IPS DF 4.7 (cell line): Measurements from ENCODE around the gene THUMPD2.
"Not testable (repeated sequence)": the region's sequence is repeated elsewhere in the genome, so short reads cannot be mapped to it uniquely, and the experiment has no call there.

ENCODE experiments used
- DNase-seq: peaks from one replicate; pipeline ENCODE4 v3.0.0-alpha.2; 2013; ENCODE audit warnings: low spot score; ENCODE audit errors: extremely low read depth

THUMPD2 gene

GRCh38 chr2:39755466-39755865 lies 23.6 kb downstream of the THUMPD2 start:
- DNase-seq = no peak

DNA sequence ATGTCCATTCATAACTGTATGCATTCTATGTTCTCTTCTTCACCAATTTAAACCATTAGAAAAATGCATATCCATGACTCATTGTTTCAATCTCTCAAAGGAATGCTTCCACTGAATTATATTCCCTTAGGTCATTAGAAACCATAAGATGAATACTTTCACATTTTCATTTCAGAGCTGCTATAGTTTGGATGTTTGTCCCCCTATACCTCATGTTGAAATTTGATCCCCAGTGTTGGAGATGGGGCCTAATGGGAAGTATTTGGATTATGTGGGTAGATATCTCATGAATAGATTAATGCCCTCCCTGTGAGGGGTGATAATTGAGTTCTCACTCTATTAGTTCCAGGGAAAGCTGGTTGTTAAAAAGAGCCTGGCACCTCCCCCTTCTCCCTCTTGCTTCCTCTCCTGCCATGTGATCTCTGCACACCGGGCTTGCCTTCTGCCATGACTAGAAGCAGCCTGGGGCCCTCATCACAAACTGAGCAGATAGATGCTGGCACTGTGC lies 35.7 kb downstream of the THUMPD2 start:
- no peak for DNase-seq

DNA sequence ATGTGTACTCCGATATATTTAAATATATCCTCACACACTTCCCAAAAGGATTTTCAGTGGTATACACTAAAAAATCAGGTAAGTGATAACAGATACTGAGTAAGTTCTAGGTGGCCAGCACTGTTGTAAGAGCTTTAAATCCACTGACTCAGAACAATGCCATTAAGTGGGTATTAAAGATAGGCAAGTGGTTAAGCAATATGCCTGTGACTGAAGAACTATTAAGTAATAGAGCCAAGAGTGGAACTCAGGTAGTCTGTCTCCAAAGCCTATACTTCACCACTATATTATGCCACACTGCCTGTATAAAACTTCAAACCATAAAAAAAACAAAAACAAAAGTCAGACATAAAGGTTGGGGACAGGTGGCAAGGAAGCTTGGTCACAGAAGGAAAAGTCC lies 37.2 kb downstream of the THUMPD2 start:
- DNase-seq = no peak

- no peak for DNase-seq
These were observed 39.7 kb downstream of the THUMPD2 start for GRCh38 chr2:39739386-39739785.

DNA sequence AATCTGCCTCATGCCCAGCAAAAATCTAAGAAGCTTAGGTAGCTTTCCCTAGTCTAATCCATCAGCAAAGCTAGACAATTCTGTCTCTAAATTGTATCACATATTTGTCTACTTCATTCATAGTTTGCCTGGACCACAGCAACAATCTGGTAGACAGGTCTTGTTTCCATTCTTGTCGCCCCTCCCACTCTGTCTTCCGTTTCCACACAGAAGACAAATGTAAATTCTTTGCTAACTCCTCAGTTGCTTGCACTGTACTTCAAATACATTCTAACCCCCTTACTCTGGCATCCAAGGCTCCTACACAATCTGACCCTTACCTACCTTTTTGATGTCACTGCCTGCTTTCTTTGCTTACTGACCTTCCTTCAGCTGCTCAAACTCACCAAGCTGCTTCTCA lies 40.1 kb downstream of the THUMPD2 start:
- no peak for DNase-seq

GRCh38 chr2:39737661-39738060 lies 41.4 kb downstream of the THUMPD2 start:
- DNase-seq = no peak

- DNase-seq = no peak
These were observed 42.4 kb downstream of the THUMPD2 start for GRCh38 chr2:39736640-39737039.

DNA sequence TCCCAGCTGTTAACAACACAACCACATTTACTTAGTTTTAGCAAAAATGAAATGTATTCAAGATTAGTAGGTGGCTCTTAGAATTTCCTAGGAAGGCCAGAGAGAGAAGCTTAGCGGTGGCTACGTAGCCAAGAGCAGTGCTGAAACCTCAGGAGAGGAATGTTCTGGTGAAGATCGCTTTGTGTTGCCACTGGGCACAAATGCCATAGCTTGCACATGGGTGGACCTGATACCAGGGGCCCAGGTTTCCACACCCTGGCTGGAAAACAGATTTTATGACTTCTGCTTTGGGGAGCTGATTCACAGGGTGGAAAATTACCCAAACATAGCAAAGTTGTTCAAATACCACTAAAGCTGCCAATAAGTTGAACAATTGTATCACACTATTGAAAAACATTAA lies 43.4 kb downstream of the THUMPD2 start:
- no peak for DNase-seq

DNA sequence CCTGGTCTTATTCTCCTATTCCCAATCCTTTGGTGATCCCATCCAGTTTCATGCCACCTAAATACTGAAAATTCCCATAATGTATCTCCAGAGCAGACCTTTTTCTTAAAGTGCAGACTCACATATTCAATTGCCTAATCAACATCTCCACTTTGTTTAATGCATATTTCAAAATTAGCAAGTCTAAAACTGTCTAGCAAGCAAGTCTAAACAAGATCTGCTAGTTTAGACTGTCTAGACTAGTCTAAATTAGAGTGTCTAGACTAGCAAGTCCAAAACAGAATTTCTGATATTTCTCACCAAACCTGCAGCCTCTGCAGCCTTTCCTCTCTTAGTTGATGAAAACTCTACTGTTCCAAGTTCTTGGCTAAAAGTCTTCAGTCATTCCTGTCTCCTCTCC lies 44.6 kb downstream of the THUMPD2 start:
- DNase-seq = no peak

DNA sequence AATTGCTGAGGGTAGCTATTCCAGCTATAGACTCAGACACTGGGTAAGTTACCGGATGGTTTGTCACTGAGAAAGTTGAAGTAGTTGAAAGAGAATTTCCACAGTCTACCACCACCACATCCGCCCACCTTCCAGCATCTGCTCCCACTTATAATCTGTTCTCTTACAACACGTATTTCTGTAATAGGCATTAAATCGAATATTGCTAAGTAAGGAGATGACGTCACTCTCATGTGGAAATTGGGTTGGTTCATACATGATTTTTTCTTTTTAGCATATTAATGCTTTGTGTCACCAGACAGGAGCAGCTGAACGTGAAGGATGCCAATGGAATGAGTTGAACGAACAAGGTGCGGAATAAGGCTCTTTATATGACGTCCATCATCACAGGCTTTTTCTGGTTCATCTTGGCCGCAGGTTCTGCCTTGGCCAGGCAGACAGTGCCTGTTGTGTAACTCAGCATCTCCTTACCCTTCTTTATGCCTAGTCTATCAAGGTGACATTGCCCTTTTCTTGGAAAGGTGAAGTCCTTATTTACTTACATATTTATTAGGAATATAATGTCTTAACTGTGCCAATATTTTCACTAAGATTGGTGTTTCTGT lies 45.9 kb downstream of the THUMPD2 start:
- DNase-seq = no peak

DNA sequence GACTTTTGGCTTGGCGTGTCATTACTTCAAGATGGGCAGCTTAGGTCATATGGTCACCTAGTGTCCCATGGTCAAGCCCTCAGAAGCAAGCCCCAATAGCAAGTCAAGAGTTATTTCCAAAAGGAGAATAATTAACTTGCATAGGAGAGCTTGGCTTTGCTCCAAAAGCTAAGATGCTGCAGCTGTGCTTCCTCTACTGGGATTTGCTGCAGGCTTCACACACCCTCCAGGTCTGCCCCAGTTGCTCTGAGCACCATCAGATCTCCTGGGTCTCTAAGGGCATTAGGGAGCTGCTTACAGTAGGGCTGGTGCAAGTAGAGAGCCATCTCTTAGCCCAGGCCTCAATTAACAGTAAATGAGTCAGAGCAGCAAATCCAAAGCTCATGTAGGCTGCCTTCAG lies 46.6 kb downstream of the THUMPD2 start:
- DNase-seq = no peak

DNA sequence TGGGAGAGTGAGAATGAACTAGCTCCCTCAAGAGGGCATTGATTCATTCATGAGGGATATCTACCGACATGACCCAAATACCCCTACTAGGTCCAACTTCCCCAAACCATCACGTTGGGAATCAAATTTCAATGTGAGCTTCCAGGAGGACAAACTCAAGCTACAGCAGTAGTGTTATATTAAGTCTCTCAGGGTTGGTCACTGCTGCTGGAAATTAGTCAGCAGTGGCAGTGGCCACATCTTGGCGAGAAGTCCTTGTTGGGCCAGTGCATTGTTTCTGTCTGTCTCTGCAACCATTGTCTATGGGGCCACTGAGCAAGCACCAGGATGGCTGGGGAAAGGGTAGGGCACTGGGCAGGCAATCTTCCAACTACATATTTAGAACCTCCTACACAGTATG lies 47.5 kb downstream of the THUMPD2 start:
- no peak for DNase-seq

DNA sequence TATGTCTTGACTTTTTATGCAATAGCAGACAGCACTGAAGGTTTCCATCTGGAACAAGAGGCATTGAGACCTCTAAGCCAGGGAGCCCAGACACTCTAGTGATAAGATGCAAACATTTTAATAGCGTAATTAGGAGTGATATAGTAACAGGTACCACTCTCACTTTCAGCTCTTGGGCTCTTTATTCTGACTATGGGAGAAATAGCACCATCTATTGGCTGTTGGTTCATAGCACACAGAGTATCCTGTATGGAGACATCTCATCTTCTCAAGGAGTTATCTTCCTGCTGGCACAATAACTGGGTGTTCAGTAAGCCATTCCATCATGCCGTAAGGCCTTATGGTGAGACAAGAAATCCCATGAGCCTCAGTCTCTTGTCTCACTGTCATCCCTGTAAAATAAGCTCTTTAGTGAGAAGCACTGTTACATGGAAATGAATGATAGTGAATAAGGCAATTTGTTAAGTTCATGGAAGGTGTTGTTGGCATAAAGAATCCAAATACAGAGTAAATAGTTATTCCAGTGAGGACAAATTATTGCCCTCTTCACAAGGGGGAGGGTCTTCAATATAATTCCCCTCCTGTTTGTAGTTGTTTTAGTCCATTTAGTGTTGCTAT lies 48.3 kb downstream of the THUMPD2 start:
- peak; percentile 44 for DNase-seq

GRCh38 chr2:39730276-39730675 lies 48.8 kb downstream of the THUMPD2 start:
- DNase-seq = no peak

DNA sequence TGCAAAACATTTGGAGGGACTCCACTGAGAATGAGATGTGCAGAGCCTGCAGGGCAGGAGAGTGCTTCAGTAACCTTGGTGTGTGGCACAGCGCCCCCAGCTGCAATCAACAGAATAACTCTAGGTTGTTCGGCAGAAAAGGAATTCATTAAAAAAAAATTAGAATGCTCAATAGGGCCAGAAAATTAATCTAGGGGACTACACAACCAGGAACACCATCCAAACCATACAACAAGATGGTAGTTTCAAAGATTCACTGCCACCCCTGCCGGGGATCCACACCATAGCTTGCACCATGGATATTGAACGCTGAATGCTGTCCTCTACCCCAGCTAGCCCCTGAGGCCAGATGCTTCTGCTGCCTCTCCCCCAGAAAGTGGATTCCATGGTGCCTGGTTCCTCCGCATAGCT lies 50.1 kb downstream of the THUMPD2 start:
- DNase-seq = no peak

GRCh38 chr2:39728085-39728484 lies 51.0 kb downstream of the THUMPD2 start:
- not testable (repeated sequence) for DNase-seq

DNA sequence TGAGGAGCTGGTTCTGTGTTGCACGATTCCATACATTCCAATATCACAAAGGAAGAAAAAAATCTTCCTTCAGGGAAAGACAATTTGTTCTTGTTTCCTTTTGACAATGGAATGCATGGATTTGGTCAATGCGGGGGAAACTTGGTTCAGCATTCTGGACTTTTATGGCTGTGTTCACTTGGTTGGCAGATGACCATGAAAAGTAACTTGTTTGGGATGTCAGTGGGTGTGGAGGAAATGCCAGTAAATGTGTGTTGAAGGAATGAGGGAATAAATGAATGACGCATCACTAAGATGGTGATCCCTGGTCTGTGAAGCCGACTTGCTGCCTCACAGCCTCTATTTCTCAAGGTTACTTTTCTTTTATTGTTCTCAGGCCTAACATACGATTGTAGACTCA lies 53.7 kb downstream of the THUMPD2 start:
- no peak for DNase-seq

- no peak for DNase-seq
These were observed 54.3 kb downstream of the THUMPD2 start for GRCh38 chr2:39724828-39725144.

DNA sequence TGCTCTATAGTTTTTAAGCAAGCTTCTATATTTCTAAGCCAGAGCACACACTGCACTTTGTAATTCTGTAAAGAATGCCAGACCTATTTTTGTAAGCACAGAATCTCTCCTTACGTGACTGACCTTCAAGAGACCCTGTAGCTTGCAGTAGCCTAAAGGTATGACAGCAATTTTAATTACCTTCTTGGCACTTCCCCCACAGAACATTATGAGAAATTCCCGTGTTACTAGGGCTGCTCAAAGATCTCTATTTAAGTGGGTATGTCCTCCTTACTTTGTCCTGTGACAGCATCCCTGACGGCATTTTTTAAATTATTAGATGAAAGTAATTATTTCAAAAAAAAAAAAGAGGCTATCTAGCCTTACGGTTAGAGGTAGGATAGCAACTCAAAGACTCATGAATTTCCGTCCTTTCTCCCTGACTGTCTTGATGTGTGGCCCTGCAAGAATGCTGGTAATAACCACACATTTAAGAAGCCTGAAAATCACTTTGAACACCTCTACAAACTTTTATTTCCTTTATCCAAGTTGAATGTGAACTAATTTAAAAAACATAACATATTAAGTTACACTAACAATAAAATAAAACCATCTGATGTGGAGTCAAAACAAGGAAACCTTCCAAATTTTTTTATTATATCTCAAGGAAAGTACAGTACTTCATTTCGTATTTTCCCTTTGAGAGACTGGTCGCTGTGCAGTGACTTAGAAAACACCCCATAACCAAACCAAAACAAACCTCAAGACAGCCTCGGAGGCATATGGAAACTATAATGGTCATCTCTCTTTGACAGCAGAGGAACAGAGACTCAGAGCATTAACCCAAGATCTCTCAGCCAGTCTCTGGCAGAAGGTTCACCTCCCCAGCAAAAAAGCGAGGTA lies 54.9 kb downstream of the THUMPD2 start:
- DNase-seq = no peak

DNA sequence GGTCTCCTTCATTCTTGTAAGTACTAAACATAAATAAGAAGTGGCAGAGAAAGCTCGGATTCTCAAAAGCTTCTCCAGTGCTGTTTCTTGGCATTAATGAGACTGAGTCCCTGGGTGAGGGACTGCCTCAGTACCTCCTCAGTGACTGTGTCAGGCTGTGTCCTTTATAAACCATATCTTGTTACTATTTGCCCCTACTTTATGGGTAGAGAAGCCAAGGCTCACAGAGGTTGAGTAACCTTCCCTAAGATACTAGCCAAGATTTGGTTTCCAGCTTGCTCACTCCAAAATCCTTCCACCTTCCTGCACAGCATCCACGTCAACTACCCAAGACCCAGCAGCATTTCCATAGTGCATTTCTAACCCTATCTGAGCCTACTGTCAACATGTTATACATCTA lies 55.6 kb downstream of the THUMPD2 start:
- no peak for DNase-seq

DNA sequence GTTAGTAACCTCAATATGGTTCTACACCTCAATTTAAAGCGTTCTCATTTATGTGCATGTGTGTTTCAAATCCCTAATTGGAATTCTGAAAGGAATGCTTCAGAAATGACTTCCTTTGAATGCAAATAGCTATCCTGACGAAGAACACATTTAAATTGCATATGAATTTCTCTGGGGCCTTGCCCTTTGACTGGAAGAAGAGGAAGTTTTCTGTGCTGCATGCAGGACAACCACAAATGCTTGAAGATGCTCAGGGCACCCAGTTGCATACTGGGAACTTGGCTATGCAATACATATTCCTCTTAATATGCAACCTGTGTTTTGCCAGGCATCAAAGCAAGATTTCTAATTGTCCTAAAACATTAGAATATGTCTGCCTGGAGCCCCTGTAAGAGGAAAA lies 58.1 kb downstream of the THUMPD2 start:
- no peak for DNase-seq

- no peak for DNase-seq
These were observed 59.7 kb downstream of the THUMPD2 start for GRCh38 chr2:39719317-39719716.

DNA sequence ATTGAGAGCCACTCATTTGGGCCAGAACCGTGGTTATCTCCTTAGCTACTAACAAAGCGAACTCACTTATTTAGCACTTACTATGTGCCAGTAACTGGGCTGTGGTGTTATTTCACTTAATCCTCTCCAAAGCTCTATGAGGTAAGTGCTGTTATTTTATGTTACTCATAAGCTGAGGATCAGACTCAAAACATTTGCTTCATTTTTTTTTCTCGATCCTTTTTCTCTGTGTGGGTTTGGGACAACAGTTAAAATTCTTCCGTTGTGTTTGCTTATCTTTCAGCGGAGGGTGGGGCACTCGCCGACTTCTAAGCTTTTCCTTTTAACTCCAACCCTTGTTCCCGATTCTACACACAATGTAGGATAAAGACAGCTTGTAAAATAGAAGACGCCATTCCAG lies 60.6 kb downstream of the THUMPD2 start:
- DNase-seq = no peak
